H1 (cell line): Measurements from ENCODE around the gene TRAF3IP3. TPM values are rescaled to one million over a fixed set of nuclear protein-coding genes. Genes with fewer than 3 reads are reported as not detected.

ENCODE experiments used
- CTCF ChIA-PET: fragments of 300-600 bp; sonication (Branson Sonifier 250); formaldehyde crosslinking; loops from one replicate; lab custom pipeline; 2021; ENCODE audit not compliant: partially characterized antibody; lab: Charles Lee
- POLR2A ChIA-PET: fragments of 300-600 bp; sonication (Branson Sonifier 250); formaldehyde crosslinking; loops from one replicate; lab custom pipeline; 2021; ENCODE audit warnings: inconsistent platforms; ENCODE audit not compliant: partially characterized antibody; lab: Charles Lee
- DNase-seq, 2 experiments: peaks; one replicate each; pipeline versions ENCODE4 v3.0.0 to v3.0.0-alpha.2; 2010 to 2022; ENCODE audit warnings: low spot score in 2 of 2, low read depth in 1 of 2, mixed read lengths in 1 of 2
- FAIRE-seq: peaks from 2 replicates; lab custom pipeline; 2011; peaks lifted over from hg19 to GRCh38; lab: Jason Lieb, UNC
- H2AFZ ChIP-seq: 2 replicates; pipeline ENCODE4 v1.8.1; 2012; ENCODE audit warnings: low read length, inconsistent platforms
- H2AK5ac ChIP-seq: 2 replicates; pipeline ENCODE4 v1.6.1; 2013; ENCODE audit warnings: low read depth, low read length
- H2BK120ac ChIP-seq: replicated peaks from 2 replicates; pipeline ENCODE3; 2013; ENCODE audit warnings: low read depth, low read length, inconsistent platforms
- H2BK12ac ChIP-seq: 2 replicates; pipeline ENCODE4 v1.6.1; 2013; ENCODE audit warnings: low read depth, low read length
- H2BK15ac ChIP-seq: 2 replicates; pipeline ENCODE4 v1.6.1; 2013; ENCODE audit warnings: low read length
- H2BK20ac ChIP-seq: 2 replicates; pipeline ENCODE4 v1.6.1; 2013; ENCODE audit warnings: low read length
- H2BK5ac ChIP-seq: 2 replicates; pipeline ENCODE4 v1.6.1; 2013; ENCODE audit warnings: low read depth, low read length
- H3K14ac ChIP-seq: 2 replicates; pipeline ENCODE4 v1.6.1; 2013; ENCODE audit warnings: inconsistent platforms; ENCODE audit not compliant: insufficient read length
- H3K18ac ChIP-seq: 2 replicates; pipeline ENCODE4 v1.6.1; 2013; ENCODE audit warnings: low read length; ENCODE audit errors: extremely low read depth
- H3K23ac ChIP-seq: 2 replicates; pipeline ENCODE4 v1.6.1; 2013; ENCODE audit warnings: inconsistent platforms; ENCODE audit not compliant: insufficient read length
- H3K23me2 ChIP-seq: 2 replicates; pipeline ENCODE4 v1.6.1; 2013; ENCODE audit warnings: low read depth, low read length
- H3K27ac ChIP-seq: 2 replicates; pipeline ENCODE4 v1.6.1; 2011; ENCODE audit warnings: low read depth, low read length, inconsistent platforms
- H3K27me3 ChIP-seq, 4 experiments: replicated peaks in 1 of 4; 1 replicate in 1 of 4; 2 replicates in 3 of 4; pipeline versions ENCODE4 v1.6.1 to v1.8.1; 2011 to 2013; ENCODE audit warnings: low read length in 3 of 4, mild to moderate bottlenecking in 3 of 4, inconsistent platforms in 2 of 4, mixed read lengths in 2 of 4, moderate library complexity in 1 of 4; ENCODE audit not compliant: control insufficient read depth in 3 of 4, insufficient read depth in 3 of 4; ENCODE audit errors: extremely low read depth in 1 of 4
- H3K36me3 ChIP-seq, 4 experiments: 2 replicates each; pipeline versions ENCODE4 v1.6.1 to v1.8.1; 2011 to 2013; ENCODE audit warnings: mild to moderate bottlenecking in 4 of 4, low read length in 3 of 4, moderate library complexity in 2 of 4, control low read depth in 1 of 4, inconsistent platforms in 1 of 4; ENCODE audit not compliant: insufficient read depth in 4 of 4, control insufficient read depth in 2 of 4
- H3K4ac ChIP-seq: replicated peaks from 2 replicates; pipeline ENCODE3; 2013; ENCODE audit warnings: low read length, low read depth, mixed read lengths, inconsistent platforms; ENCODE audit not compliant: insufficient read length
- H3K4me1 ChIP-seq, 4 experiments: replicated peaks in 1 of 4; 1 replicate in 1 of 4; 2 replicates in 3 of 4; pipeline versions ENCODE4 v1.6.1 to v1.8.1; 2011 to 2013; ENCODE audit warnings: low read length in 3 of 4, inconsistent platforms in 2 of 4, mixed read lengths in 1 of 4; ENCODE audit not compliant: insufficient read depth in 4 of 4, control insufficient read depth in 3 of 4
- H3K4me2 ChIP-seq, 2 experiments: 2 replicates each; pipeline versions ENCODE4 v1.6.1 to v1.8.1; 2011 to 2013; ENCODE audit warnings: low read depth in 2 of 2, low read length in 2 of 2, control low read depth in 1 of 2, inconsistent platforms in 1 of 2, mild to moderate bottlenecking in 1 of 2; ENCODE audit not compliant: insufficient read depth in 1 of 2
- H3K4me3 ChIP-seq, 4 experiments: fragments of 200-600, 300-600 bp in 1 of 4; sonication (generic), shearing (Covaris generic), sonication (Bioruptor Twin) in 1 of 4; 2 replicates each; pipeline versions ENCODE4 v1.5.1 to v1.8.1; 2011 to 2016; ENCODE audit warnings: low read length in 4 of 4, low read depth in 3 of 4, control low read depth in 2 of 4, inconsistent platforms in 2 of 4, mild to moderate bottlenecking in 2 of 4, mixed read lengths in 1 of 4, moderate library complexity in 1 of 4; ENCODE audit not compliant: insufficient read depth in 2 of 4; ENCODE audit errors: extremely low read depth in 1 of 4
- H3K56ac ChIP-seq: replicated peaks from 2 replicates; pipeline ENCODE3; 2013; ENCODE audit warnings: low read depth, mild to moderate bottlenecking, mixed read lengths, low read length, inconsistent platforms; ENCODE audit not compliant: insufficient read length
- H3K79me1 ChIP-seq: 2 replicates; pipeline ENCODE4 v1.6.1; 2013; ENCODE audit warnings: low read depth, low read length, control low read depth
- H3K79me2 ChIP-seq, 2 experiments: 2 replicates each; pipeline versions ENCODE4 v1.6.1 to v1.8.1; 2012 to 2013; ENCODE audit warnings: low read length in 2 of 2, mild to moderate bottlenecking in 2 of 2, inconsistent platforms in 1 of 2; ENCODE audit not compliant: insufficient read depth in 2 of 2, control insufficient read depth in 1 of 2
- H3K9ac ChIP-seq, 4 experiments: replicated peaks in 1 of 4; 1 replicate in 1 of 4; 2 replicates in 3 of 4; pipeline versions ENCODE4 v1.6.1 to v1.8.1; 2011 to 2013; ENCODE audit warnings: low read depth in 3 of 4, low read length in 3 of 4, control low read depth in 2 of 4, mild to moderate bottlenecking in 2 of 4, moderate library complexity in 2 of 4, inconsistent platforms in 1 of 4; ENCODE audit errors: extremely low read depth in 1 of 4
- H3K9me3 ChIP-seq, 2 experiments: 2 replicates each; pipeline versions ENCODE4 v1.6.1 to v1.8.1; 2012 to 2013; ENCODE audit warnings: mild to moderate bottlenecking in 2 of 2, moderate library complexity in 2 of 2, control low read depth in 1 of 2, inconsistent platforms in 1 of 2, low read depth in 1 of 2, low read length in 1 of 2, mixed read lengths in 1 of 2; ENCODE audit not compliant: insufficient read depth in 2 of 2
- H4K20me1 ChIP-seq, 2 experiments: replicated peaks in 1 of 2; 2 replicates each; pipeline versions ENCODE3 to v1.8.1; 2011 to 2013; ENCODE audit warnings: inconsistent platforms in 2 of 2, low read length in 2 of 2, mild to moderate bottlenecking in 1 of 2; ENCODE audit not compliant: insufficient read depth in 2 of 2, control insufficient read depth in 1 of 2
- H4K5ac ChIP-seq: 2 replicates; pipeline ENCODE4 v1.6.1; 2013; ENCODE audit warnings: low read length, low read depth, mixed read lengths, inconsistent platforms; ENCODE audit not compliant: insufficient read length
- H4K8ac ChIP-seq: 2 replicates; pipeline ENCODE4 v1.8.0; 2013; ENCODE audit warnings: mild to moderate bottlenecking, moderate library complexity, low read length, inconsistent platforms; ENCODE audit not compliant: insufficient read depth; ENCODE audit errors: extremely low read depth
- H4K91ac ChIP-seq: replicated peaks from 2 replicates; pipeline ENCODE3; 2013; ENCODE audit warnings: low read length, mixed read lengths, inconsistent platforms; ENCODE audit not compliant: insufficient read length
- CHD1 ChIP-seq: IDR thresholded peaks from 2 replicates; pipeline ENCODE4 v1.6.1; 2012; ENCODE audit warnings: low read depth, low read length, improper control_type of control experiment
- SP4 ChIP-seq: IDR thresholded peaks from 2 replicates; pipeline ENCODE4 v1.6.1; 2012; ENCODE audit warnings: low read length, inconsistent platforms
- SUZ12 ChIP-seq: fragments of 200-600 bp; sonication (generic); IDR thresholded peaks from 2 replicates; pipeline ENCODE4 v1.6.1; 2012; ENCODE audit warnings: mild to moderate bottlenecking, inconsistent platforms, low read length, moderate library complexity, mixed read lengths
- WGBS, 2 experiments: shearing (Covaris generic) in 1 of 2; methylation state at CpG; one replicate each; pipeline versions ENCODE4 v1.1.6 to v1.1.7; 2013 to 2015; ENCODE audit warnings: low lambda C conversion rate in 2 of 2, mixed read lengths in 2 of 2, inconsistent platforms in 1 of 2, low coverage in 1 of 2, missing lambda C conversion rate in 1 of 2; ENCODE audit not compliant: insufficient replicate concordance in 2 of 2, insufficient coverage in 1 of 2, insufficient read length in 1 of 2; ENCODE audit errors: extremely low coverage in 1 of 2, missing lambda C conversion rate in 1 of 2; 5-methylcytosine and 5-hydroxymethylcytosine counted together
- polyA plus RNA-seq, 7 experiments: library from polyadenylated mRNA; depleted of rRNA in 3 of 7; stranded (reverse) in 5 of 7; unstranded in 2 of 7; fragments of >200 nt in 5 of 7; fragments of 200-250 nt in 2 of 7; gene quantifications; 1 replicate in 5 of 7; 2 replicates in 1 of 7; 4 replicates in 1 of 7; pipeline versions ENCODE4 v1.2.1 to v1.2.3, GENCODE V29; 2011 to 2013; ENCODE audit warnings: missing spikeins in 2 of 7, mixed read lengths in 2 of 7
- total RNA-seq: library from RNA; stranded (reverse); fragmentation: NEBNext Ultra II Directional; extraction: Animal tissue kit (Norgen Biotek cat#: 25700); gene quantifications from 2 replicates; pipeline ENCODE4 v1.2.1, GENCODE V29; 2021

The TRAF3IP3 gene
- total and polyA plus RNA-seq, 2 of the 8 experiments (the other 6 are each of a cell fraction or from before 2014, with no cell fraction given): not detected

DNA sequence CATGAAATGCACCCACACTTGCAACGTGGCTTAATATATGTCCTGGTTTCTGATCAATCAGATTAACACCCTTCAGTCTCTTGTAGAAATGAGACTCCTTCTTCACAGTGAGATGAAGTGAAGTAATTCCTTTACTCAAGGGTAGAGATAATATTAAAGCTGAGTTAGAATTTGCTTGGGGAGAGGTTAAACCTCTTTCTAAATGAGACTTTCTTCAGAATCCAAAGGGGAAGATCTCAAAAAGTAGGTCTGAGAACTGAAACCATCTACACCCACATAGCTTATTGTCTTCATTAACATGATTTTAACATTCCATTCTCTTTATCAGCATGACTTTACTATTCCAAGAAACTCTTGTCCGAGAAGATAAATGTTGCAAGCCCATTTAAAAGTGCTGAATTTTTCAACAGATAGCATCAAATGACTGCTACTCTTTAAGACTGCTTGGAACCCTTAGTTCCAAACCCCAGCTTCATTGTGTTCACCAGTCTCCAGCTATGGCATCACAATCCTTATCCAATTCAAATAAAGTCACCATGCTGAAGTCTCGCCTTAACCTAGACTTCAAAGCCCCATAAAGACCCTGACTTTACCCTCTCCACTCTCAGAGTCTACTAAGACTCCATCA lies 19.2 kb upstream of the TRAF3IP3 start:
- no peak overlapping the region for H2BK15ac ChIP-seq
- TF ChIP-seq SUZ12 (no peak), CHD1 (no peak), SP4 (no peak)
- H2AK5ac ChIP-seq: no peak overlapping the region
- no peak overlapping the region for H4K91ac ChIP-seq
- H4K20me1 ChIP-seq: no peaks in the 10 kb centered on the region
- DNase-seq: no peak
- no peak overlapping the region for H4K5ac ChIP-seq
- ChIA-PET CTCF (interaction anchor here (0.5 to 4.5 kb wide), 13 partner anchors 10 to 1735 kb away, joined by 3 to 31 read pairs (median 3); no protein-coding TSS in a partner anchor), POLR2A (no interaction called here)
- no peak overlapping the region for H3K18ac ChIP-seq
- 86% methylated on average over 3 of the region's 3 CpGs; no CpG with 5 or more reads in 1 of the 2 experiments for WGBS, 2 experiments
- no peak overlapping the region for H3K9ac ChIP-seq
- no peak for FAIRE-seq
- H2BK20ac ChIP-seq: no peak overlapping the region
- H2AFZ ChIP-seq: no peak overlapping the region
- H3K79me2 ChIP-seq: no peaks in the 10 kb centered on the region
- no peaks in the 10 kb centered on the region for H3K36me3 ChIP-seq
- H3K27me3 ChIP-seq: no peaks in the 10 kb centered on the region
- no peak overlapping the region for H3K23ac ChIP-seq
- no peaks in the 10 kb centered on the region for H3K9me3 ChIP-seq
- no peak overlapping the region for H2BK5ac ChIP-seq
- H3K4me2 ChIP-seq: no peak overlapping the region
- H3K56ac ChIP-seq: no peak overlapping the region
- no peaks in the 10 kb centered on the region for H3K23me2 ChIP-seq
- no peak overlapping the region for H3K4ac ChIP-seq
- H3K27ac ChIP-seq: no peak overlapping the region
- no peak overlapping the region for H4K8ac ChIP-seq
- no peak overlapping the region for H2BK120ac ChIP-seq
- H3K4me1 ChIP-seq: no peaks in the 10 kb centered on the region
- H3K14ac ChIP-seq: no peak overlapping the region
- H3K79me1 ChIP-seq: no peaks in the 10 kb centered on the region
- H2BK12ac ChIP-seq: no peak overlapping the region
- H3K4me3 ChIP-seq: no peak overlapping the region
